NCI-H82 treated with DMSO at 0.1 percent for 48 hours (cell line): Measurements from ENCODE around the gene AQR.

Source experiments
- DNase-seq: peaks from one replicate; lab custom pipeline; 2025; ENCODE audit not compliant: unreplicated experiment; lab: John Stamatoyannopoulos, UW

The AQR gene

GRCh38 chr15:34883042-34883441, 86.5 kb downstream of the AQR start:
- no peak for DNase-seq

- DNase-seq = no peak
Measured at GRCh38 chr15:34879107-34879506, 90.4 kb downstream of the AQR start.

GRCh38 chr15:34876640-34877039, 92.9 kb downstream of the AQR start:
- DNase-seq = no peak

- no peak for DNase-seq
Measured at GRCh38 chr15:34869110-34869509, 100.4 kb downstream of the AQR start.

- no peak for DNase-seq
Measured at GRCh38 chr15:34865531-34865930, 104.0 kb downstream of the AQR start.

GRCh38 chr15:34861214-34861613, 108.3 kb downstream of the AQR start:
- no peak for DNase-seq

- DNase-seq = no peak
Measured at GRCh38 chr15:34855893-34856292, 113.6 kb downstream of the AQR start.

GRCh38 chr15:34855413-34855812, 114.1 kb downstream of the AQR start:
- DNase-seq = no peak

- no peak for DNase-seq
Measured at GRCh38 chr15:34854232-34854631, 115.3 kb downstream of the AQR start.

GRCh38 chr15:34853001-34853758, 116.4 kb downstream of the AQR start:
- DNase-seq = no peak

GRCh38 chr15:34851751-34852150, 117.8 kb downstream of the AQR start:
- DNase-seq = no peak

- no peak for DNase-seq
Measured at GRCh38 chr15:34851007-34851406, 118.5 kb downstream of the AQR start.

- peak; percentile 27 for DNase-seq
Measured at GRCh38 chr15:34850121-34850520, 119.4 kb downstream of the AQR start.

GRCh38 chr15:34849364-34849959, 120.1 kb downstream of the AQR start:
- DNase-seq = no peak

- DNase-seq = no peak
Measured at GRCh38 chr15:34847598-34847997, 121.9 kb downstream of the AQR start.

- no peak for DNase-seq
Measured at GRCh38 chr15:34841262-34841725, 128.2 kb downstream of the AQR start.

- DNase-seq = no peak
Measured at GRCh38 chr15:34838282-34838681, 131.3 kb downstream of the AQR start.

GRCh38 chr15:34837246-34838016, 132.1 kb downstream of the AQR start:
- DNase-seq = no peak

GRCh38 chr15:34828145-34828911, 141.2 kb downstream of the AQR start:
- DNase-seq = no peak

GRCh38 chr15:34821831-34822230, 147.7 kb downstream of the AQR start:
- peak; percentile 80 for DNase-seq

GRCh38 chr15:34820110-34820509, 149.4 kb downstream of the AQR start:
- no peak for DNase-seq
